GM18951 (cell line): Measurements from ENCODE around the gene SERPINE2.
"Not testable (repeated sequence)": the region's sequence is repeated elsewhere in the genome, so short reads cannot be mapped to it uniquely, and the experiment has no call there.

ENCODE experiments used
- POLR2A ChIP-seq: IDR thresholded peaks from 4 replicates; pipeline ENCODE4 v1.6.1; 2011; ENCODE audit warnings: mild to moderate bottlenecking; ENCODE audit not compliant: insufficient read length, insufficient read depth; ENCODE audit errors: extremely low read depth
- in situ Hi-C: fragments of 300-500 bp; cut with MboI; formaldehyde crosslinking; loops from one replicate; pipeline ENCODE4 v1.12.0; 2022; ENCODE audit warnings: low sequenced_read_pairs, mixed read lengths, inconsistent platforms; ENCODE audit not compliant: unreplicated experiment

Gene SERPINE2

DNA sequence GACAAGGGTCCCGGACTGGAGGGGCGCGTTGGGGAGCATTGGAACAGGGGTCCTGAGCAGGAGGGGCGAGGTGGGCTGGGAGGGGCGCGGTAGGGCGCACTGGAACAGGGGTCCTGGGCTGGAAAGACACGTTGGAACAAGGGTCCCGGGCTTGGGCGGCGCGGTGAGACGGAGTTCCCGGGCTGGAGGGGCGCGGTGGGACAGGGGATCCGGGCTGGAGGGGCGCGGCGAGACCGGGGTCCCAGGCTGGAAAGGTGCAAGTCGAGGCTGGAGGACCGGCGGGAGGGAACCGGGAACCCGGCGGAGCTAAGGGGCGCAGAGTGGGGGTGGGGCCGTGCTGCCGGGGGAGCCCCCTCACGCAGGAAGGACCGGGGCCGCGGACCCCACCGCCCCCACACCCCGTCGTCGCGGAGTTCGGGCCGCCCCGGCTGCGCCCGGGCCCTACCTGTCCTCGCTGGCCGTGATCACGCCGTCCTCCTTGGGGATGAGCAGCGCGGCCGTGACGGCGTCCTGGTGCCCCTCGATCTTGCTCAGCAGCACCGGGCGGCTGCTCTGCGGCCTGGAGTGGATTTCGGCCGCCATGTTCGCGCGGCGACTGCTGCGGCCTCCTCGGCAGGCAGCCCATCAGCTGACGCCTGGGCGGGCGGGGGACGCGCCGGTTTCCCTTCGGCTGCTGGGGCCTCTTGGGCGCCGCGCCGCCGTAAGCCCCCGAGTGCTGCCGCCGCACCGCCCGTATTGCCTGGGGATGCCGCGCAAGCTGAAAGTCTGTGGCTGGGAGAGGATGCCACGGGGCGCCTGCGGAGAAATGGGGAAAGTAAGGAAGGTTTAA lies 94.2 kb downstream of the SERPINE2 start, which contains the start of gene WDFY1:
WDFY1 (minus strand) TSS at position 633 of the 829 bp plus-strand sequence; CDS start at position 582, 51 bp downstream.
- in situ Hi-C loops = no loop called here
- peak; percentile 92 for TF ChIP-seq POLR2A

- in situ Hi-C loops = no loop called here
- no peak for TF ChIP-seq POLR2A
Observed at GRCh38 chr2:223944166-223944702, 94.9 kb downstream of the SERPINE2 start.

DNA sequence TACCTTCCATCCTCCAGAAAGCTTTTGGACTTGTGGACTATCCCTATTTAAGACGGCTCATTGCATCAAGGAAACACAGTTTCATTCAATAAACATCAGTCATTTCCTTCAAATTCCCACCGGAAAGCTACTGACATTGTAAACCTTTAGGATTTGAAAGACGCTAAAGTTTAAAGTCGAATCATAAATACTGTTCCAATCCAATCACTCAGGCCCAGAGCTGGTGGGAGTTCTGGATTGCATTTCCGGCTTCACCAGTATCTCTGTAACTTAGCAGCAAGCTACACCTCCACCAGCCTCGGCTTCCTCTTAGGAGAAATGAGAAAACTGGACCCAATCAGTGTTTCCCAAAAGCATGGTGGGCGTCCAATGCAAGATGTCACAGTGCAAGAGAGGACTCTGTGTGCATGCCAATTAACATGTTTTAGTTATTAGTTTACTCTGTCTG lies 95.5 kb downstream of the SERPINE2 start:
- no peak for TF ChIP-seq POLR2A
- in situ Hi-C loops = no loop called here

GRCh38 chr2:223943135-223943534 lies 96.0 kb downstream of the SERPINE2 start:
- no peak for TF ChIP-seq POLR2A
- in situ Hi-C loops = no loop called here

GRCh38 chr2:223941579-223942277 lies 97.4 kb downstream of the SERPINE2 start:
- in situ Hi-C loops = no loop called here
- no peak for TF ChIP-seq POLR2A

DNA sequence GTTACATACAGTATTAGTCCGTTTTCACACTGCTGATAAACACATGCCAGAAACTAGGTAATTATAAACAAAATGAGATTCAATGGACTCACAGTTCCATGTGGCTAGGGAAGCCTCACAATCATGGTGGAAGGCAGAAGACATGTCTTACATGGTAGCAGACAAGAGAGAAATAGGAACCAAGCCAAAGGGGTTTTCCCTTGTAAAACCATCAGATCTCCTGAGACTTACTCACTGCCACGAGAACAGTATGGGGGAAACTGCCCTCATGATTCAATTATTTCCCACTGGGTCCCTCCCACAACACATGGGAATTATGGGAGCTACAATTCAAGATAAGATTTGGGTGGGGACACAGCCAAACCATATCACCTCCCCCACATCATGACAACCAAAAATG lies 99.6 kb downstream of the SERPINE2 start:
- in situ Hi-C loops = not testable (repeated sequence)

DNA sequence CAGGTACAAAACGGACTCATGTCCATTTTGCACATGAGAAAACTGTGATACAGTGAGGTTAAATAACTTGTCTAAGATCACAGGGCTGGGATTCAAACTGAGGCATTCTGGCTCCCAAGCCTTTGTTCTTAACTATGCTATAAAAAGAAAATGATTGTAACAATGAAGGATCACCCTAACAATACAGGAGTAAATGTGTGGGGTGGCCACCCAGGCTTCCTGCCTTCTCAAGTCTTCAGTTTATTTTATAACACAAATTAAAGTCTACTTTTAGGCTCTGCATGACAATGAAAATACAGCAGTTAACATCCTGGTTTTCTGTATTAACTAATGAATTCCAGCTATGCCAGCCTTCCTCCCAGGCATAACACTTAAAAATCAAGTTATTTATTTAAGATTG lies 101.6 kb downstream of the SERPINE2 start:
- in situ Hi-C loops = no loop called here
- no peak for TF ChIP-seq POLR2A

- TF ChIP-seq POLR2A = no peak
- in situ Hi-C loops = no loop called here
Observed at GRCh38 chr2:223936862-223937326, 102.2 kb downstream of the SERPINE2 start.

DNA sequence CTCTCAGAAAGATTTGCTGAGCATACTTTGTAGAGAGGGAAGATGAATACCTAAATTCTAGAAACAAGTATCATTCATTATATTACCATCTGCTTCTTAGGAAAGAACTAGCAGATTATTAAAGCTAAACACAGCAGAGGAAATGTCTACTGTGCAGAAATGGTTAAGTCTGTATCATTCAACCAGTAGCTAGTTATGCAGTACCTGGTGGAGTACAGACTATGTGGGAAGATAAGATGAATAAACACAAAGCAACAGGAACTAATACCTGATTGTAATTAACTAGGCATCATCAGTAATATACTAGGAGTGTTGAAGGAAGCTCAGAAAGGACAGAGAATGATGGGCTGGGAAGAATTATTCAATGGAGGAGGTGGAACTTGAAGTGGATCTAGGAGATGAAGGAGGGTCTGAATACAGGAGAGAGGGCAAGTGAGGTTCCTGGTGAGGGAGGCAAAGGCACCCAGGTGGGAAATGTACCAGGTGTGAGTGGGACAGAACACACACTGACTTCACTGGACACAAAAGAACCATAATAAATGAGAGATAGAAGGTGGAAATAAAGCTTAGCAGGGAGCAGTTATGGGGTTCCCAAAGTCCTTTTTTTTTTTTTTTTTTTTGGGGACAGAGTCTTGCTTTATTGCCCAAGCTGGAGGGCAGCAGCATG lies 103.5 kb downstream of the SERPINE2 start:
- in situ Hi-C loops = no loop called here
- TF ChIP-seq POLR2A = no peak

GRCh38 chr2:223934870-223935269 lies 104.2 kb downstream of the SERPINE2 start:
- TF ChIP-seq POLR2A = no peak
- in situ Hi-C loops = no loop called here

DNA sequence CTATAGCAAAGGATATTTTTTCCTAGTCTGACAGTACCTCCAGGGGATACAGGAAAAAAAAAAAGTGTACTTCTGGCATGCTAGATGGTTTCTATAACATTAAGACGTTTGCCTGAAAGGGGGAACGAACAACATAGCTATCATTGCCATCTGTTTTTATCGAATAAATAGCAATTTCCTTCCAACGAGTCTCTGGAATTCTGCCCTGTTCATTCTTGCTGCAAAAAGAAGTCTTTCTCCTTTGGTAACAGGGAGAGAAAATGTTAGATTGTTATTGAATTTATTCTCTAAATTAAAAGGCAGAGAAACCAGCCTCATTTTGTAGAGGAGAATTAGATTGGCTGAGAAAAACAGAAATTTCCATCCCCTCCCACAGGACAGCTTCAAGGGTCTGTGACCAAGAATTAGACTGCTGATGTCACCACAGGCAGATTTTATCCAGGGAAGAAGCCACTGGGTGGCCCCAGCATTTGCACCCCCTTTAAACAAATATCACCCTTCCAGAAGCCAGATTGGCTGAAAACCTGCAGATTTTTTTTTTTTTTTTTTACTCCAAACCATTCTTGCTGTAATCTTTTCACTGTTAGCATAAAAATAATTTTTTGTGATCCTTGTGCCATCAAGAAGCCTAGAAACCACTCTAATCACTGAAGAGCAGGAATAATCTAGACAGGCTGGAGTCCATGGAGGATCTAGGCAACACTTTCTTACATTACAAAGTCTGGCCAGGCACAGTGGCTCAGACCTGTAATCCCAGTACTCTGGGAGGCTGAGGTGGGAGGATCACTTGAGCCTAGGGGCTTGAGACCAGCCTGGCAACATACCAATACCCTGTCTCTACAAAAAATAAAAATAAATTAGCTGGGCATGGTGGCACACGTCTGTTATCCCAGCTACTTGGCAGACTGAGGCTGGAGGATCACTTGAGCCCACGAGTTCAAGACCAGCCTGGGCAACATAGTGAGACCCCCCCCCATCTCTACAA lies 106.0 kb downstream of the SERPINE2 start:
- TF ChIP-seq POLR2A = no peak
- in situ Hi-C loops = no loop called here
